Right lobe of liver (tissue), 6 donors: ENCODE data around the gene PUS3. TPM values are rescaled to one million over a fixed set of nuclear protein-coding genes. Genes with fewer than 3 reads are reported as not detected.

Experiments used
- ATAC-seq, 4 donors: fragments of 200-7000 bp; cut with Tn5 transposase; one replicate each; pipeline ENCODE4 v1.9.1; 2020; ENCODE audit warnings: mild to moderate bottlenecking in 4 of 4, moderate library complexity in 4 of 4
- DNase-seq, 3 donors: peaks; one replicate each; pipeline ENCODE4 v3.0.0-alpha.2; 2020
- H3K27ac ChIP-seq, 3 donors: fragments of 200-600 bp; one replicate each; pipeline ENCODE4 v1.8.0; 2022
- H3K27me3 ChIP-seq, 2 donors: fragments of 200-600 bp; one replicate each; pipeline ENCODE4 v1.8.0; 2022
- H3K36me3 ChIP-seq, 4 donors: fragments of 200-600 bp; sonication (generic) in 1 of 4; one replicate each; pipeline versions ENCODE4 v1.5.1 to v1.8.0; 2017 to 2022; ENCODE audit warnings: control low read depth in 1 of 4
- H3K4me1 ChIP-seq, 4 donors: fragments of 200-600 bp; sonication (generic) in 1 of 4; one replicate each; pipeline versions ENCODE4 v1.5.1 to v1.8.0; 2017 to 2022; ENCODE audit warnings: control low read depth in 1 of 4
- H3K4me3 ChIP-seq, 3 donors: fragments of 200-600 bp; one replicate each; pipeline ENCODE4 v1.8.0; 2022
- H3K9me3 ChIP-seq, 4 donors: fragments of 200-600 bp; sonication (generic) in 1 of 4; one replicate each; pipeline versions ENCODE4 v1.5.1 to v1.8.0; 2017 to 2022; ENCODE audit warnings: control low read depth in 1 of 4
- CTCF ChIP-seq, 4 donors: fragments of 200-600 bp in 3 of 4; fragments of 450-650 bp in 1 of 4; IDR thresholded peaks; one replicate each; pipeline versions ENCODE4 v1.5.1 to v1.8.0; 2016 to 2022; ENCODE audit warnings: antibody characterized with exemption in 4 of 4, mild to moderate bottlenecking in 2 of 4
- POLR2A ChIP-seq: fragments of 450-650 bp; IDR thresholded peaks from one replicate; pipeline ENCODE4 v1.6.1; 2017; ENCODE audit warnings: antibody characterized with exemption, mild to moderate bottlenecking
- WGBS: methylation state at CpG from one replicate; pipeline ENCODE4 v1.1.6; 2018; ENCODE audit warnings: low coverage, low lambda C conversion rate; ENCODE audit not compliant: insufficient coverage; ENCODE audit errors: missing lambda C conversion rate; 5-methylcytosine and 5-hydroxymethylcytosine counted together
- intact Hi-C, 2 donors: fragments of 100-400 bp; cut with DNase I; formaldehyde crosslinking; loops; one replicate each; pipeline versions ENCODE4 v1.11.2 to v1.14.1; 2022
- total RNA-seq, 6 experiments: library from RNA; depleted of rRNA in 2 of 6; stranded (reverse); fragments of >200 nt in 2 of 6; fragmentation: NEBNext Ultra II Directional in 3 of 6; extraction: Animal tissue kit (Norgen Biotek cat#: 25700) in 3 of 6; gene quantifications; one replicate each; pipeline versions ENCODE4 v1.1.0 to v1.2.4, GENCODE V29; 2016 to 2023
- donor health status: DM: no; HTN: yes; CAD: no.
- donor health status: DM: no; HTN: no; CAD: no.
- donor health status: DM: no; HTN: no; CAD: no.
- donor health status: DM: no; HTN: yes; CAD: no.
- donor health status: DM: no; HTN: yes; CAD: no.

The PUS3 gene
- total RNA-seq, 6 experiments from 2014 or later: 11.8 to 24.7 (median 17.4) TPM

GRCh38 chr11:125950178-125950490 is 47.1 kb upstream of the PUS3 start:
- Histone ChIP-seq H3K27ac (no peak overlapping the region), H3K9me3 (no peaks in the 10 kb centered on the region), H3K27me3 (no peaks in the 10 kb centered on the region), H3K4me1 (no peaks in the 10 kb centered on the region), H3K36me3 (no peaks in the 10 kb centered on the region), H3K4me3 (no peak overlapping the region)
- TF ChIP-seq CTCF (IDR thresholded peaks at IDR 0.05) (no peak), POLR2A (no peak)
- WGBS: 80% methylated on average over 4 of the region's 11 CpGs
- intact Hi-C loops: no loop called here
- no peak for ATAC-seq
- DNase-seq: no peak

DNA sequence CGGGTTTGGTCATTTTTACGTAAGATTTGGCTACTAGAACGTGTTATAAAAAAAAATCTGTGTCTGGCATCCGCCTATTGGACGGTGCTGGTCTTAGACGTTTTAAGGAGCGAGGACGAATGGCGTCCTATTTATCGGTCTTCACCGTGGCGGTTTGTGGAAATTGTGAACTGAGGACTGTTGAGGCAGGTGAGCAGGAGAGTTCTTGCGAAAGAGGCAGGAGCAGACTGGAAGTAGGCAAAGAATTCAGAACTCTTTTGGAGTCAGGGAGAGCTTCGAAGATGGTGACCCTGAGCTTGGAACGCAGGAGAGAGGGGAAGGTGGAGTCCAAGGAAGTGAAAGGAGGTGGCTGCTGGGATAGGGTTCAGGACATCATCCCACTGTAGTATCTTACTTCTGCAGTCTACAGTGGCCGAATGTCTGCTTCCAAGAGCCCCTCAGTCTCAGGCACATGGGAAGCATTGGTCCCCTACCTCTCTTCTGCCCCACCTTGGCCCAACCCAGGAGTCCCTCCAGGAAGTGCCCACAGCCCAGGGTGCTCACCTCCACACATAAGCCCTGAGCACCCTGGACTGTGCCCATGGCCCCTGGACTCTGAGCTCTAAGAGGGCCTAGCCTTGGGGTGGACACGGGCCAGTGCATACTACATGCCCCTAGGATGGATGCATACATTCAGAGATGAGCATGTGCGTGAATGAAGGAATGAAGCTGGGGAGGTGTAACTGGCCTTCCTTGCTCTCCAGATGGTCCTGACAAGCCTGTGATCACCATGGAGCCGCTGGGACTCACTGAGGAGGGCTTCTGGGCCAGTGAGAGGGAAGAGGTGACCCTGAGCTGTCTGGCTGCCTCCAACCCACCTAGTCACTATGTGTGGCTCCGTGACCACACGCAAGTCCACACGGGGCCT is 46.5 kb upstream of the PUS3 start:
- H3K4me3 ChIP-seq: no peak overlapping the region
- TF ChIP-seq POLR2A (no peak), CTCF (IDR thresholded peaks at IDR 0.05) (no peak)
- intact Hi-C loops: loop anchor here in 1 of 2 donors (10.0 kb wide), 1 partner anchor 85 kb away; no protein-coding TSS in a partner anchor
- no peak overlapping the region for H3K27ac ChIP-seq
- ATAC-seq (no peak), DNase-seq (no peak)
- 87% methylated on average over 14 of the region's 22 CpGs for WGBS
- H3K4me1 ChIP-seq: no peaks in the 10 kb centered on the region
- H3K27me3 ChIP-seq: no peaks in the 10 kb centered on the region
- no peaks in the 10 kb centered on the region for H3K9me3 ChIP-seq
- no peaks in the 10 kb centered on the region for H3K36me3 ChIP-seq

DNA sequence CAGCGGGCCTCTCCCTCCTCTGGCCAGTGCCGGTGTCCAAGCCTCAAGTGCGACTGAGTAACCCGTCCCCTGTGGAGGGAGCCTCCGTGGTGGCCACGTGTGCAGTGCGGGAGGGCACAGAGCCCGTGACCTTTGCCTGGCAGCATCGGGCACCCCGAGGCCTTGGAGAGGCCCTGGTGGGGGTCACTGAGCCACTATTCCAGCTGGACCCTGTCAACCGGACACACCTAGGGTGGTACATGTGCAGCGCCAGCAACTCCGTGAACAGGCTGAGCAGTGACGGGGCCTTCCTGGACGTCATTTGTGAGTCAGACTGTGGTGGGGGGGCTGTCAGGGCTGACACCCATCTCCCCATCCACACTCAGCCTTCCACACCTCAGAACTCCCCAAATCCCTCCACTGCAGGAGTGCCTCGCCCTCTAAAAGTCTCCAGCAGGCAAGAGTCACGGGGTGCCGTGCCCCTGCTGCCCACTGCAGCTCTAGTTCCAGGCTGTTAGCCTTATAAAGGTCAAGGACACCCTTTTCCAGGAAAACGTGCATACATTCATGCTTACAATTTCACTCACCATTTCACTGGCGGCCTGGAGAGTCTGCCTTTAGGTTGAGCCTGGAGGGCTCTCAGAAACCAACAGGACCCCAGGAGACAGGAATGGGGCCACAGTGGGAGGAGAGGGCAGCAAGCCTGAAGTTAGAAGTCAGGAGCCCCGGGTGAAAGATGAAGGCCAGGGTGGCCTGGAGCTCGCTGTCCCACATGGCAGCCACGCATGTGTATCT is 45.5 kb upstream of the PUS3 start:
- no peak for DNase-seq
- 78% methylated on average over 6 of the region's 23 CpGs for WGBS

More for the DNA sequence above, 45.5 kb upstream of the PUS3 start:
- H3K4me3 ChIP-seq: no peak overlapping the region
- H3K36me3 ChIP-seq: no peaks in the 10 kb centered on the region
- intact Hi-C loops: loop anchor here in 1 of 2 donors (10.0 kb wide), 1 partner anchor 86 kb away; no protein-coding TSS in a partner anchor
- no peak overlapping the region for H3K27ac ChIP-seq
- ATAC-seq: no peak
- H3K27me3 ChIP-seq: no peaks in the 10 kb centered on the region
- no peaks in the 10 kb centered on the region for H3K9me3 ChIP-seq
- H3K4me1 ChIP-seq: no peaks in the 10 kb centered on the region
- no peak for TF ChIP-seq CTCF (IDR thresholded peaks at IDR 0.05)
- TF ChIP-seq POLR2A: no peak
